ENCODE measurements around the gene TIAM2. TPM values are rescaled to one million over a fixed set of nuclear protein-coding genes. Genes with fewer than 3 reads are reported as not detected.

The TIAM2 gene
- total and polyA plus RNA-seq, 2 donors (not counting 3 experiments of a cell fraction or from before 2014, with no cell fraction given) = 9.6 to 18.5 TPM

DNA sequence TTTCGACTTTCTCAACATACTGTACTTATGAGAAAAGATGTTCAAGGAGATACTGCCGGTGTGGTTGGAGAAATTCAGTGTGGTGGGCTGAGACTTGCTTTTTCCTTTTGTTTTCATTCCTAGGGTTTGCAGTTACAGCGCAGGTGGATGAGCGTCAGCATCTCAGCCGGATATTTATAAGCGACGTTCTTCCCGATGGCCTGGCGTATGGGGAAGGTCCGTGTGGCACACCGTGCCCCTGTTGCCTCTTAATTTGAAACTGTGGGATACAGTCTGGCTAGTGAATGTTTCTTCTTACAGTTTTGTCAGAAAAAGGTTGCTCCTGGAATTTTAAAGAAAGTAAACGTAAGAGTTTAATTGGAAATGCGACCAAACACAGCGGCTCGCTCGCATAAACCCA lies 187.0 kb downstream of the TIAM2 start:
- dilution Hi-C loops (cut with MboI; ENCODE audit: extremely low pct_ligation_motif_present, low sequenced_read_pairs) = no loop called here
- Histone ChIP-seq H3K4me2 (ENCODE audit: insufficient read depth, low read length) (no peak overlapping the region), H3K9ac (replicated peaks; ENCODE audit: extremely low read depth, insufficient read depth, low read length) (no peak overlapping the region), H3K27ac (ENCODE audit: insufficient read depth, low read depth, low read length) (no peak overlapping the region), H3K79me2 (ENCODE audit: control insufficient read depth, insufficient read depth, low read length) (no peaks in the 10 kb centered on the region), H3K36me3 (ENCODE audit: control insufficient read depth in 2 of 2, extremely low read depth in 1 of 2, insufficient read depth in 2 of 2, low read length in 2 of 2) (no peaks in the 10 kb centered on the region), H2AFZ (ENCODE audit: low read depth, low read length) (no peak overlapping the region), H3K9me3 (replicated peaks; ENCODE audit: control insufficient read depth, insufficient read depth, low read length) (no peaks in the 10 kb centered on the region), H3K27me3 (ENCODE audit: control insufficient read depth in 2 of 2, insufficient read depth in 2 of 2, low read length in 2 of 2) (no peaks in the 10 kb centered on the region), H3K4me1 (ENCODE audit: control insufficient read depth, extremely low read depth, insufficient read depth, low read length) (peaks cover 14% of the 10 kb centered on the region), H4K20me1 (replicated peaks; ENCODE audit: control insufficient read depth, extremely low read depth, insufficient read depth, low read length) (no peaks in the 10 kb centered on the region), H3K4me3 (replicated peaks in 1 of 3; ENCODE audit: insufficient read depth in 1 of 3, low read depth in 1 of 3, low read length in 3 of 3) (no peak overlapping the region), H3K9me1 (replicated peaks; ENCODE audit: control insufficient read depth, extremely low read depth, insufficient read depth, low read length) (no peaks in the 10 kb centered on the region)
- FAIRE-seq (no peak), DNase-seq (ENCODE audit: low read depth, low spot score) (no peak)
- CTCF ChIA-PET = no interaction called here
- POLR2A ChIA-PET = no interaction called here
- TF ChIP-seq GATA2 (IDR thresholded peaks at IDR 0.05; ENCODE audit: insufficient read depth, insufficient read length, low read depth, low read length) (no peak), MYC (IDR thresholded peaks at IDR 0.05; ENCODE audit: low read depth, low read length) (no peak), FOS (IDR thresholded peaks at IDR 0.05; ENCODE audit: borderline replicate concordance, insufficient read depth, low read length) (no peak), POLR2AphosphoS5 (IDR thresholded peaks at IDR 0.05; ENCODE audit: insufficient read depth, low read depth, low read length) (no peak)
- TF ChIP-seq, protein P1, sequence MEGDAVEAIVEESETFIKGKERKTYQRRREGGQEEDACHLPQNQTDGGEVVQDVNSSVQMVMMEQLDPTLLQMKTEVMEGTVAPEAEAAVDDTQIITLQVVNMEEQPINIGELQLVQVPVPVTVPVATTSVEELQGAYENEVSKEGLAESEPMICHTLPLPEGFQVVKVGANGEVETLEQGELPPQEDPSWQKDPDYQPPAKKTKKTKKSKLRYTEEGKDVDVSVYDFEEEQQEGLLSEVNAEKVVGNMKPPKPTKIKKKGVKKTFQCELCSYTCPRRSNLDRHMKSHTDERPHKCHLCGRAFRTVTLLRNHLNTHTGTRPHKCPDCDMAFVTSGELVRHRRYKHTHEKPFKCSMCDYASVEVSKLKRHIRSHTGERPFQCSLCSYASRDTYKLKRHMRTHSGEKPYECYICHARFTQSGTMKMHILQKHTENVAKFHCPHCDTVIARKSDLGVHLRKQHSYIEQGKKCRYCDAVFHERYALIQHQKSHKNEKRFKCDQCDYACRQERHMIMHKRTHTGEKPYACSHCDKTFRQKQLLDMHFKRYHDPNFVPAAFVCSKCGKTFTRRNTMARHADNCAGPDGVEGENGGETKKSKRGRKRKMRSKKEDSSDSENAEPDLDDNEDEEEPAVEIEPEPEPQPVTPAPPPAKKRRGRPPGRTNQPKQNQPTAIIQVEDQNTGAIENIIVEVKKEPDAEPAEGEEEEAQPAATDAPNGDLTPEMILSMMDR (IDR thresholded peaks at IDR 0.05; ENCODE audit: extremely low read depth in 1 of 2, insufficient read depth in 1 of 2, low read depth in 1 of 2, low read length in 2 of 2) = no peak
- no TSS peak for BruUV-seq (replicated peaks)
- intact Hi-C loops (cut with micrococcal nuclease) = loop anchor here (10.0 kb wide), 1 partner anchor 313 kb away; no protein-coding TSS in a partner anchor

- H3K27me3 ChIP-seq (ENCODE audit: control insufficient read depth in 2 of 2, insufficient read depth in 2 of 2, low read length in 2 of 2) = no peaks in the 10 kb centered on the region
- H3K4me3 ChIP-seq (replicated peaks in 1 of 3; ENCODE audit: insufficient read depth in 1 of 3, low read depth in 1 of 3, low read length in 3 of 3) = no peak overlapping the region
- no peak overlapping the region for H3K27ac ChIP-seq (ENCODE audit: insufficient read depth, low read depth, low read length)
- dilution Hi-C loops (cut with MboI; ENCODE audit: extremely low pct_ligation_motif_present, low sequenced_read_pairs) (no loop called here), intact Hi-C loops (cut with micrococcal nuclease) (loop anchor here (10.0 kb wide), 1 partner anchor 312 kb away; no protein-coding TSS in a partner anchor)
- no peak overlapping the region for H3K9ac ChIP-seq (replicated peaks; ENCODE audit: extremely low read depth, insufficient read depth, low read length)
- no peaks in the 10 kb centered on the region for H3K79me2 ChIP-seq (ENCODE audit: control insufficient read depth, insufficient read depth, low read length)
- no peaks in the 10 kb centered on the region for H4K20me1 ChIP-seq (replicated peaks; ENCODE audit: control insufficient read depth, extremely low read depth, insufficient read depth, low read length)
- no TSS peak for BruUV-seq (replicated peaks)
- H3K4me1 ChIP-seq (ENCODE audit: control insufficient read depth, extremely low read depth, insufficient read depth, low read length) = peaks cover 21% of the 10 kb centered on the region
- TF ChIP-seq JUN (IDR thresholded peaks at IDR 0.05; ENCODE audit: borderline replicate concordance, insufficient read depth, insufficient read length, low read depth) (no peak), POLR2AphosphoS5 (IDR thresholded peaks at IDR 0.05; ENCODE audit: insufficient read depth, low read depth, low read length) (no peak), EZH2 (IDR thresholded peaks at IDR 0.05; ENCODE audit: borderline replicate concordance, low read depth, low read length, severe bottlenecking) (no peak), MYC (IDR thresholded peaks at IDR 0.05; ENCODE audit: low read depth, low read length) (no peak), GATA2 (IDR thresholded peaks at IDR 0.05; ENCODE audit: insufficient read depth, insufficient read length, low read depth, low read length) (no peak), POLR2A (IDR thresholded peaks at IDR 0.05; ENCODE audit: low read depth, low read length) (no peak), FOS (IDR thresholded peaks at IDR 0.05; ENCODE audit: borderline replicate concordance, insufficient read depth, low read length) (no peak)
- TF ChIP-seq, protein P2, sequence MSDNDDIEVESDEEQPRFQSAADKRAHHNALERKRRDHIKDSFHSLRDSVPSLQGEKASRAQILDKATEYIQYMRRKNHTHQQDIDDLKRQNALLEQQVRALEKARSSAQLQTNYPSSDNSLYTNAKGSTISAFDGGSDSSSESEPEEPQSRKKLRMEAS (IDR thresholded peaks at IDR 0.05; ENCODE audit: insufficient read depth, insufficient read length) = no peak
- TF ChIP-seq, protein P1 (IDR thresholded peaks at IDR 0.05; ENCODE audit: extremely low read depth in 1 of 2, insufficient read depth in 1 of 2, low read depth in 1 of 2, low read length in 2 of 2) = no peak
- no peaks in the 10 kb centered on the region for H3K9me1 ChIP-seq (replicated peaks; ENCODE audit: control insufficient read depth, extremely low read depth, insufficient read depth, low read length)
- ChIA-PET CTCF (interaction anchor here (1.4 to 1.6 kb wide), 2 partner anchors 65 to 68 kb away, joined by 3 to 14 read pairs; no protein-coding TSS in a partner anchor), POLR2A (no interaction called here)
- no peaks in the 10 kb centered on the region for H3K9me3 ChIP-seq (replicated peaks; ENCODE audit: control insufficient read depth, insufficient read depth, low read length)
- H2AFZ ChIP-seq (ENCODE audit: low read depth, low read length) = no peak overlapping the region
- no peak for FAIRE-seq
- peak; percentile 21 for DNase-seq (ENCODE audit: low read depth, low spot score)
- no peaks in the 10 kb centered on the region for H3K36me3 ChIP-seq (ENCODE audit: control insufficient read depth in 2 of 2, extremely low read depth in 1 of 2, insufficient read depth in 2 of 2, low read length in 2 of 2)
- H3K4me2 ChIP-seq (ENCODE audit: insufficient read depth, low read length) = no peak overlapping the region
These were observed 188.0 kb downstream of the TIAM2 start for GRCh38 chr6:155183095-155183494.

Data from endothelial cell of umbilical vein (primary cell).